Heart right ventricle (tissue), 16 donors: ENCODE data around the gene GNGT2. TPM values are rescaled to one million over a fixed set of nuclear protein-coding genes. Genes with fewer than 3 reads are reported as not detected.
"Not testable (repeated sequence)": the region's sequence is repeated elsewhere in the genome, so short reads cannot be mapped to it uniquely, and the experiment has no call there.

Experiments
- ATAC-seq, 8 donors: fragments of 200-7000 bp; cut with Tn5 transposase; one replicate each; pipeline ENCODE4 v1.9.1; 2020; ENCODE audit warnings: mild to moderate bottlenecking in 8 of 8, moderate library complexity in 8 of 8, moderate number of reproducible peaks in 1 of 8
- DNase-seq, 2 donors: peaks; one replicate each; pipeline ENCODE4 v3.0.0-alpha.2; 2020
- H3K27ac ChIP-seq, 10 donors: fragments of 200-600 bp; sonication (generic) in 2 of 10; one replicate each; pipeline versions ENCODE4 v1.5.0 to v1.8.0; 2020 to 2022; ENCODE audit warnings: mild to moderate bottlenecking in 3 of 10
- H3K27me3 ChIP-seq, 7 donors: fragments of 200-600 bp; one replicate each; pipeline ENCODE4 v1.8.0; 2021 to 2022; ENCODE audit warnings: mild to moderate bottlenecking in 2 of 7
- H3K36me3 ChIP-seq, 9 donors: fragments of 200-600 bp; sonication (generic) in 1 of 9; one replicate each; pipeline versions ENCODE4 v1.5.0 to v1.8.0; 2020 to 2022; ENCODE audit warnings: mild to moderate bottlenecking in 2 of 9
- H3K4me1 ChIP-seq, 9 donors: fragments of 200-600 bp; sonication (generic) in 1 of 9; one replicate each; pipeline versions ENCODE4 v1.5.0 to v1.8.0; 2020 to 2022; ENCODE audit warnings: mild to moderate bottlenecking in 4 of 9
- H3K4me3 ChIP-seq, 10 donors: fragments of 200-600 bp; sonication (generic) in 2 of 10; one replicate each; pipeline versions ENCODE4 v1.5.0 to v1.8.0; 2020 to 2022; ENCODE audit warnings: mild to moderate bottlenecking in 7 of 10, moderate library complexity in 2 of 10
- H3K9me3 ChIP-seq, 11 donors: fragments of 200-600 bp in 10 of 11; sonication (generic) in 2 of 11; one replicate each; pipeline versions ENCODE4 v1.5.0 to v1.8.0; 2013 to 2022; ENCODE audit warnings: mild to moderate bottlenecking in 2 of 11, control low read depth in 1 of 11, moderate library complexity in 1 of 11
- CTCF ChIP-seq, 9 donors: fragments of 200-600 bp; sonication (generic) in 2 of 9; IDR thresholded peaks; one replicate each; pipeline versions ENCODE4 v1.5.0 to v1.8.0; 2021 to 2022; ENCODE audit warnings: antibody characterized with exemption in 9 of 9, mild to moderate bottlenecking in 5 of 9, moderate library complexity in 1 of 9
- WGBS, 2 donors: extraction: QIAGEN DNeasy Blood & Tissue Kit; methylation state at CpG; one replicate each; pipeline ENCODE4 v1.1.7; 2013; ENCODE audit warnings: inconsistent platforms in 1 of 2; 5-methylcytosine and 5-hydroxymethylcytosine counted together
- intact Hi-C, 10 donors: fragments of 100-400 bp; cut with DNase I; formaldehyde crosslinking; loops; one replicate each; pipeline versions ENCODE4 v1.11.1 to v1.14.2; 2022
- polyA plus RNA-seq, 2 donors: library from polyadenylated mRNA; stranded (reverse); fragments of 200-250 nt; gene quantifications; one replicate each; pipeline ENCODE4 v1.2.3, GENCODE V29; 2013
- total RNA-seq, 10 donors: library from RNA; stranded (reverse); fragmentation: NEBNext Ultra II Directional in 3 of 10; extraction: Animal tissue kit (Norgen Biotek cat#: 25700) in 3 of 10; gene quantifications; one replicate each; pipeline versions ENCODE4 v1.2.1 to v1.2.4, GENCODE V29; 2021 to 2023
- donor health status: Arrhythmogenic right ventricular cardiomyopathy.
- donor health status: ischemic (EF 13 %, LVEDD 7.1; RV severe dilation, severe dysfunction).
- donor health status: healthy with polysubstance abuse.
- donor health status: DM: no; HTN: yes; CAD: no.
- donor health status: DM: no; HTN: no; CAD: no.
- donor health status: ischemic (EF 25% LVEDD 6.9; RV normal size, moderate dysfunction).
- donor health status: ischemic (EF 25% LVEDD 5.7; RV mildly dilated, moderate dysfunction).
- donor health status: healthy.
- donor health status: DM: yes; HTN: yes; CAD: no.
- donor health status: Ischemic cardiomyopathy.
- donor health status: ischemic (EF 35%, LVEDD 5.7; RV mildly dilated, moderate dysfunction).
- donor health status: nonischemic (EF 11% LVEDD 7.7; RV severe dilation, severe dysfunction).
- donor health status: DM: yes; HTN: yes; CAD: no.
- donor health status: PGD.
- donor health status: ischemic (EF 29% LVEDD 5.4; RV normal size, mild dysfunction).
- donor health status: nonischemic (EF 23%, LVEDD 6.1; RV moderate dilation, normal function).

Gene GNGT2
- total and polyA plus RNA-seq, 12 donors: 0.32 to 4.6 (median 1.7) TPM; not detected in 1

DNA sequence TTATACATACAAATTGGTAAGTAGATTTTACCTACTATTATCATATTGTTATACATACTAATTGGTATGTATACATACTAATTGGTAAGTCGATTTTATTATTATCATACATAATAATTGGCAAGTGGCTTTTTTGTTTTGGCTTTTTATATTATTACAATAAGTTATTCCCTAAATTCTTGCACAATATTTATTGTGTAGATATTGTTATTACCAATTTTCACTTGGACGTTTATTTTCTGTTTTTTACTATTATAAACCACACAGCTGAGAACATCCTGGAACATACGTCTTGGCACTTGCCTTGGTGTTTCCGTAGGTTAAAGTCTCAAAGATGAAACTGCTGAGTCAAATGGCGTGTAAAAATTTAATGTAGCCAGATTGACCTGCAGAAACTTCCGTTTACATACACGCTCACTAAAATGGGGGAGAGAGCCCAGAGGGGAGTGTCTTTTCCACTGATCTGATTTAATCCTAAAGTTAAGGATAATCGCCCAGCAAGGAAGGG lies 18.9 kb downstream of the GNGT2 start:
- Histone ChIP-seq H3K27ac (peak overlapping the region; percentile 87 to 97 (median 92)), H3K9me3 (no peaks in the 10 kb centered on the region), H3K4me3 (peak overlapping the region; percentile 67 to 92 (median 74)), H3K27me3 (no peaks in the 10 kb centered on the region), H3K36me3 (no peaks in the 10 kb centered on the region), H3K4me1 (peaks cover 0 to 22% (median 10%) of the 10 kb centered on the region in 9 donors)
- TF ChIP-seq CTCF (IDR thresholded peaks at IDR 0.05): no peak
- WGBS, 2 donors: 7 to 8% methylated on average over 8 of the region's 8 CpGs
- ATAC-seq (no peak), DNase-seq (no peak)
- intact Hi-C loops: loop anchor here in 4 of 10 donors (5.0 kb wide), 1 partner anchor 36 kb away; no protein-coding TSS in a partner anchor

- intact Hi-C loops: loop anchor here in 4 of 10 donors (5.0 kb wide), 1 partner anchor 36 kb away; no protein-coding TSS in a partner anchor
- H3K9me3 ChIP-seq: peaks cover 0 to 2% (median 0%) of the 10 kb centered on the region in 11 donors
- no peaks in the 10 kb centered on the region for H3K27me3 ChIP-seq
- TF ChIP-seq CTCF (IDR thresholded peaks at IDR 0.05): no peak
- DNase-seq (no peak), ATAC-seq (no peak)
- peaks cover 0 to 22% (median 10%) of the 10 kb centered on the region in 9 donors for H3K4me1 ChIP-seq
- H3K36me3 ChIP-seq: no peaks in the 10 kb centered on the region
- H3K27ac ChIP-seq: peak overlapping the region in 1 of 10 donors; percentile 97
- WGBS, 2 donors: 66 to 69% methylated on average over 4 of the region's 4 CpGs
- H3K4me3 ChIP-seq: no peak overlapping the region
These were observed 19.4 kb downstream of the GNGT2 start for GRCh38 chr17:49190932-49191331.

DNA sequence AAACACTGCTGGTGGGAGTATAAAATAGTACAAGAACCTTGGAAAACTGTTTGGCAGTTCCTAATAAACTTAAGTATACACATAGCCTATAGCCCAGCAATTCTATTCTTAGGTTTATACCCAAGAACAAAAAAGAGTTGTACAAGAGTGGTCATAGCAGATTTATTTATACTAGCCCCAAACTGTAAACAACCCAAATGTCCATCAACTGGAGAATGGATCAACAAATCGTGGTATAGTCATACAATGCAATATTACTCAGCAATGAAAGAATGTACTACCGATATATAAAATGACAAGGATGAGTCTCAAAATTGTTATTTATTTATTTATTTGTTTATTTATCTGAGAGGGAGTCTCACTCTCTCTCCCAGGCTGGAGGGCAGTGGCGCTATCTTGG lies 23.1 kb downstream of the GNGT2 start:
- H3K36me3 ChIP-seq: no peaks in the 10 kb centered on the region
- no peak overlapping the region for H3K4me3 ChIP-seq
- peaks cover 0 to 15% (median 0%) of the 10 kb centered on the region in 11 donors for H3K9me3 ChIP-seq
- WGBS, 2 donors: 93 to 98% methylated on average over 3 of the region's 3 CpGs
- no peak for TF ChIP-seq CTCF (IDR thresholded peaks at IDR 0.05)
- H3K27ac ChIP-seq: no peak overlapping the region
- H3K27me3 ChIP-seq: peaks cover 0 to 4% (median 0%) of the 10 kb centered on the region in 7 donors
- peaks cover 0 to 11% (median 3%) of the 10 kb centered on the region in 9 donors for H3K4me1 ChIP-seq
- intact Hi-C loops: loop anchor here in 2 of 10 donors (10.0 kb wide), 1 partner anchor 208 kb away; no protein-coding TSS in a partner anchor
- ATAC-seq (no peak), DNase-seq (no peak)

DNA sequence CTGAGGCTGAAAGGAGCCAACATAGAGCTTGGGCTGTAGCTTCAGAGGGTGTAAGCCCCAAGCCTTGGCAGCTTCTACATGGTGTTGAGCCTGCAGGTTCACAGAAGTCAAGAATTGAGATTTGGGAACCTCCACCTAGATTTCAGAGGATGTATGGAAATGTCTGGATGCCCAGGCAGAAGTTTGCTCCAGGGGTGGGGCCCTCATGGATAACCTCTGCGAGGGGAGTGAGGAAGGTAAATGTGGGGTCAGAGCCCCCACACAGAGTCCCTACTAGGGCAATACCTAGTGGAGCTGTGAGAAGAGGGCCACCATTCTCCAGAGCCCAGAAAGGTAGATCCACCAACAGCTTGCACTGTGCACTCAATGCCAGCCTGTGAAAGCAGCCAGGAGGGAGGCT lies 25.0 kb downstream of the GNGT2 start:
- peaks cover 0 to 15% (median 0%) of the 10 kb centered on the region in 11 donors for H3K9me3 ChIP-seq
- intact Hi-C loops: loop anchor here in 2 of 10 donors (10.0 kb wide), 1 partner anchor 209 kb away; no protein-coding TSS in a partner anchor
- H3K4me1 ChIP-seq, H3K4me3 ChIP-seq, H3K27ac ChIP-seq, H3K27me3 ChIP-seq, DNase-seq, ATAC-seq, H3K36me3 ChIP-seq: not testable (repeated sequence)
- WGBS, 2 donors: 95 to 100% methylated on average over 1 of the region's 1 CpG

DNA sequence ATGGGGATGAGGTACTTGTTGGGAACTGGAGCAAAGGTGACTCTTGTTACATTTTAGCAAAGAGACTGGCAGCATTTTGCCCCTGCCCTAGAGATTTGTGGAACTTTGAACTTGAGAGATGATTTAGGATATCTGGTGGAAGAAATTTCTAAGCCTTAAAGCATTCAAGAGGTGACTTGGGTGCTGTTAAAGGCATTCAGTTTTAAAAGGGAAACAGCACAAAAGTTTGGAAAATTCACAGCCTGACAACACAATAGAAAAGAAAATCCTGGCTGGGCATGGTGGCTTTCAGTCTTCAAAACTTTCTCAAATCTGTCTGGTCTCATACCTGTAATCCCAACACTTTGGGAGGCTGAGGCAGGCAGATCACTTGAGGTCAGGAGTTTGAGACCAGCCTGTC lies 25.9 kb downstream of the GNGT2 start:
- intact Hi-C loops: loop anchor here in 7 of 10 donors (5.0 to 10.0 kb wide), 5 partner anchors 38 to 210 kb away; no protein-coding TSS in a partner anchor
- H3K4me1 ChIP-seq, H3K4me3 ChIP-seq, H3K27me3 ChIP-seq, ATAC-seq, H3K27ac ChIP-seq, H3K36me3 ChIP-seq, DNase-seq: not testable (repeated sequence)
- peaks cover 0 to 15% (median 0%) of the 10 kb centered on the region in 11 donors for H3K9me3 ChIP-seq
